Stimulated activated CD8-positive, alpha-beta memory T cell treated with anti-CD3 and anti-CD28 coated beads, Interleukin-12 subunit alpha, Interleukin-12 subunit beta, amount 100 ng/mL, for 4 hours (primary cell): ENCODE measurements around the gene DLST.

Experiments used
- DNase-seq: peaks from one replicate; pipeline ENCODE4 v3.0.0-alpha.2; 2020; ENCODE audit warnings: low read depth

The DLST gene

DNA sequence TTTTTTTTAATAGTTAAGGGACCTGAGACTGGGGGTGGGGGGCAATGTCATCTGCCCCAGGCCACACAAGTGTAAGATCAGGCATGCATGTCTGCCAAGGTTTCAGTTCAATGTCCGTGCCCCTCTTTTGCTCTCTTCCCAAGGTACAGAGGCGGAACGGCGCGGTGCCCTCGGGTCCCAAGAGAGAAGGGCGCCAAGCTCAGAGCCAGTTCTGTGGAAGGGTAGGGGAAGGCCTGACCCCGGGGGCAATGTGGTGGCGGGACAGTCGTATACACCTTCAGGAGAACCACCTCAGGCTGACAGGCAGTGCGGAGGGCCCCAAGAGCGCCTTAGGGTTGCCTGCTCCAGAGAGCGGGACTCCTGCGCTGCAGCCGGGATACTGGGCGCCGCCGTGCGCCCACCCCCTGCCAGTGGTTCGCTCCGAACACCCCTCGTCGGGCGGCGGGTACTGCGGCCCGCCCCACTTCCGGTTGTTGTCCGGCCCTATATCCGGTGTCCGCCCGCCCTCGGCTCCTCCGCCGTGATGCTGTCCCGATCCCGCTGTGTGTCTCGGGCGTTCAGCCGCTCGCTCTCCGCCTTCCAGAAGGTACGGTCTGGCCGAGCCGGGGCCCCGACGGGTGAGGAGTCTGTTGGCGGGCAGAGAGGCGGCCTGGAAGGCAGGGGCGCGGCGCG, at the start of gene DLST:
Gene DLST (plus strand): TSS at position 486 of the 672 bp plus-strand sequence. CDS start 38 bp downstream, at position 524.
- DNase-seq, result peak; percentile 77

DNA sequence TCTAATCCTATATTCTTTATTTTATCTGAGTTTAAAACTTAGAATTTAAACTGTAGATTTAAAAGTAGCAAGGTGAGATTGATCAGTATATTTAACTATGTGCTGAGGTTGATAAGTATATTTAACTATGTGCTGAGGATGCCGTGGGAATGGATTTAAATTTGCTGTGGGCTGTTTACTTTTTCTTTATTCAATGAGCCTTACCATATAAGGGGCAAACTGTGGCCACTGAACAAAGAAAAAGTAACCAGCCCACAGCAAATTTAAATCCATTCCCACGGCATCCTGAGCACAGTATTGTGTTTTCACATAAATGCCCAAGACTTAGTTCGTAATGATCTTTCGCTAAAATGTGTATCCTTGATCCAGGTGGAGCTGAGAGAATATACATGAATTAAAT, 48.9 kb upstream of the DLST start:
- DNase-seq, result no peak

DNA sequence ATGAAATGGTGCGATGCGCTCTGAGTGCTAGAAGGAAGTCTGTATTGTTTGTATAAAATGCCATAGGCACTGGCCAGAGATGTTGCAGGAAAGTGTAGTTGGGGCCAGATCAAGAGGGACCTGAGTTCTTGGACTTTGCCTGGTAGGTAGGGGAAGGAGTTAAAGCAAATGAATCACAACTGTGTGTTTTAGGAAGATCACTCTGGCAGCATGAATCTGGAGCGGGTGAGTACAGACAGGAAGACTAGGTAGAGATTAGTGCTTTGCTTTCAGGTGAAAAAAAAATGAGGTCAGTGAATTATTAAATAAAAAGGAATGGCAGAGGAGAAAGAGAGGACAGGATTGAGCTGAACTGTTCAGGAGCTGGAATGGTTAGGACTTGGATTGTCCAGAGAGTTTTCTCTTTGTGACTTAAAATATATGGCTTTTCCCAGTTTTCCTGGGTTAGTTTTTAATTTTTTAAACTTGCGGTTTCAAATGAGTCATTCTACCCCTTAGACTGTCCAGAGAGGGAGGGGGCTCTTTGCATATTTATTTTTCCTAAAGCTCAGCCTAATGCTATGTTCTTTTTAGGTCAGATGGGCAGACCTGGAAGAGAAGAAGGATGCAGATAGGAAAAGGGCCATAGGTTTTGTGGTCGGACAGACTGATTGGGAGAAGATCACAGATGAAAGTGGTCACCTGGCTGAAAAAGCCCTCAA, 46.9 kb upstream of the DLST start:
- no peak for DNase-seq

DNA sequence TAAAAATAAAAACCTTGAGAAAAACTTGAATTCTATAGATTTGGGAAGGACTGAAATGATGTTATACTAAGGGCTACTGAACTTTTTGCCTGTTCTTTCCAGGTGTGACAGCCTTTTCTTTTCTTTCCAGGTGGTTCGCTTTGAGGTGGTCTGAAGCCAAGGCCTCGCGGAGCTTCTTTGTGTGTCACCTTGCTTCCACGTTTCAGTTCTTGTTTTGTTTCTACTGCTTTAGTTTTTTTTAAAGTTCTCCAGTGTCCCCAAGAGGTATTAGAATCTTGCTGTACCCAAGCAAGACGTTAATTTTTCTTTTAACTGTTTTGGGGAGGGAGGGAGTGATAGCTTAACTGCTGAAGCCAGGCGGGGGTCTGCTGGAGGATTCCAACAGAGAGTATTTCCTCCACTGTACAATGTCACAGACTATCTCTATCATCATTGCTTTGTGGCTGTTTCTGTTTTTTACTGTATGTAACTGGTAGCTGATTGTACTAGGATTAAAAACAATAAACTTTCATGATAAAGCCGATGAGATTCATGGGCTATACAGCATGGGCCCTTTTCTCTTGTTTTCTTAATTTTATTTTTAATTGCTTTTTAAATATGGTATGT, 46.0 kb upstream of the DLST start:
- DNase-seq, result no peak

DNA sequence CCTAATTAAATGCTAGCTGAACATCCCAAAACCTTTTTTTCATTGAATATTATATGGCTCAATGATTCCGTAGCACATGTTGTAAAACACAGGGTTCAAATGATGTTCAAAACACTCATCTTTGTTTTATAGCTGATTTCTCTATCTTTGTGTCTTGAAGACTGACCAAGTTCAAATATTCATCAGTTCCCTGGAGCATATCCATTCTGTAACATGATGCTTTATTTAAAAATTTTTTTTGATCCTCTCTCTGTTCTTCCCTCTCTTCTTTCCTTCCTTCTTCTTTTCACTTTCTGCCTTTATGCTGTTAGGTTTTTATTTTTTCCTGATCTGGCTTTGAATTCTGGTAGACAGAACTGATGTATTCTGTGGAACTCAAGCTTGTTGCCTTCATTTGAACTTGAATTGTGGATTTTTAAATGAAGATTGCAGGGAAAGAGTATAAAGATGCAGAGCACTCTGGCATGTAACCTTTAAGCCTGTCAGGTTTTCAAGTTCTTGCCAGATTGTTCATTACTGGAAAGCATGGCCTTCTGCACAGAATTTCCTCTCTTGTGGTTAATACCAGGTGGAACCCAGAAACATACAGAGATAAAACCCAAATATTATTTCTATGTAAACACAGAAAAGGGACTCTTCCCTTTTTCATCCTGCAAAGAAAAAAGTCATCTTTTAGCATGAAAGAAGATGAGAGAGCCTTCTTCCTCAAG, 45.3 kb upstream of the DLST start:
- no peak for DNase-seq

DNA sequence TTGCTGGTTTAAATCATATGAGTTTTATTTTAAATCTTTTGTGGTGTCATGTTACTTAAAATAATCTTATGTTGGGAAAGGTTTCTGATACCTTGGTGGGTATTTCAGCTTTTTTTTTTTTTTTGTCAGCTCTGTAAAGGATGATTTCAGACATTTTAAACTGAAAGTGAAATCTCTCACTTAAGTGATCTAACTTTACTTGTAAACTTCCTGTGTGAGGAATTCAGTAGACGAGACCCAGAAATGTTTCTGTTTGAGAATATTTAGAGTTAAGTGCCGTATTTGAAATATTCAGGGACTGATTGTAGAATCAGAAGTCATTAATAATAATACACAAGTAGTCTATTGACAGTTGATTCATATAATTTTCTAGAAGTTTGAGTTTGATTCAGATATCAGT, 43.5 kb upstream of the DLST start:
- no peak for DNase-seq

DNA sequence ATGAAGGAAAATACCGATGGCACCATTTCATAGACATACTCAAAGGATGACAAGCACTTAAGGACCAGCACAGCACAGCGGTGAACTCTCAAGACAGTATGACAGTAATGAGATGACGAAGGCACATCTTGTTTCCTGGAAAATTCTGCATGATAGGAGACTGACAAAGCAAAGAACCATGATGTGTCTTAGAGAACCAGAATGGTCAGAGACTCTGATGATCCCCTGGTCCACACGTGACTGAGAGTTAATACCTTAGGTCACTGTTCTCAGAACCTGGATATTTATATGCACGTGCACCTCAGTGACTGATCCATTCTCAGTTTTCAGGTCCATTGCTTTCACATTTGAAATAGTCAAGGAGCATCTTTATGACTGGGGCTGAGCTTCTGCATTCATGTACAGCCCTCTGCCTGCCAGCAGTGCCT, 41.1 kb upstream of the DLST start:
- DNase-seq, result no peak

DNA sequence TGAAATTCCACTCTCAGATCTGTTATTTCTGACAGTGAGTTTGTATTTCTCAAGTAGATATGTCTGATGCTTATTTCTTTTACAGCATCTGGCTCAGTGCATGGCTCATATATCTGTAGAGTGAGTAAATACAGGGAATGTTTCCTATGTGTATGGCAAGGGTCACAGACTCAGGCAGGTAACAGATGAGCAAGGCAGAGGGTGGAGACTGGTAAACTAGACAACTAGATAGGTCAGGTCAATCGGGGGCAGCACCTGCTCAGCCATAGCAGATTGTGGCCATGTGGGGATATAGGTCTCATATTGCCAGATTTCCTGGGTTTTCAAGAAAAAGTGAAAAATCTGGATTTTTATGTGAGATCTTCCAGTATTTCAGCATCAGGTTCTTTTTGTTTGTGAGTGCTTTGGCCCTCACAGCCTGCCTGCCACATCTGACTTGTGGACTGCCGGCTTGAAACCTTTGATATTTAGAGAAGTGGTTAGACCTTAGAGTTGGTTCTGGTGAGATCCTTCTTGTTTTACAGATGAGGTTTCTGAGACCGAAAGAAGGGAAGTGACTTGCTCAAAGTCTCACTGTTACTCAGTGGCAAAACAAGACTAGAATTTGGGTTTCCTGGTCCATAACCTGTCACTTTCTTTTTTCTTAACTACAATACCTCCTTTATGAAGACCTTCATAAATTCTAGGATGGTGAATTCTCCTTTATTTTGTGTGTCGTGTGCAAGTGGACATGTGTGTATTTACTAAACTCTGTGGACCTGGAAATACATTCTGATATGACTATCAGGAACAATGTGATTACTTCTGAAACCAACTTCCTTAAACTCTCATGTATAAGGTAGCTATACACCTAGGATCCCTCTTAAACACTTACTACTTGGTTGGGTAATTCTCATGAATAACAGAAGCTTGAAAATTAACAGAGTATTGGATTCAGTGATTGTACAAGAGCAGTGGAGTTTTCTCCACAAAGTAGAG, 40.2 kb upstream of the DLST start:
- no peak for DNase-seq

DNA sequence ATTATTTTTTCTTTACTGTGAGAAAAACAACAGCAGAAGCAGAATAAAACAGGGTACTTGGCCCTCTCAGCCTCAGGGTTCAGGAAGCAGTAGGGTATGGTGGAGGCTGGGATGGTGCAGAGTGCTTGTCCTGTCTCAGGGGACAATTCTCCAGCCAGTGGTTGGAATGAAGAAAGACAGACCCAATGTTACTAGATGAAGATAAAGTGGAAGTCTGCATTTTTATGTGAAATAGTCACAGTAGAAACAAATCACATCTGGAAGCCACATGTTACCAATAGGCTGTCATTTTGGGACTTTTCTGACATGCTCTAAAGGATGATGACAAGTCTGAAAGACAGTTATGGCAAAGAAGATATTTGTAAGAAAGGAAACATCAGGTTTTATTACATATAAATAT, 38.1 kb upstream of the DLST start:
- no peak for DNase-seq

DNA sequence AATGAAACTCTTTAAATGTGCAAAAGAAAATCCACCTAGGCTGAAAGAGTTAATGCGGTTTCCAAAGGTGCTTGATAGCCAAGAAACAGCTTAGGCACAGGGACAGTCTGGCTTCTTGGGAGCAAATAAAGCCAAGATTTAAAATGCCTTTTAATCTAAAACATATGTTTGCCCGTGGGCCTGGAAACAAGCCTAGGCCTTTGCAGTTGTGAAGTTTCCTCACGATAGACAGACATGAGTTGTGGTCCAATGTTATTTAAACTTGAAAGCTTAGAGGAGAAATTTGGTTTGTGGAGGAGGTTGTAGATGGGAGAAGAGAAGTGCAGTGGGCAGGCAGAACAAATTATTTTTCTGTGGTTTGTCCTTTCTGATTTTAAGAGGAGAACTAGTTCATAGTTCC, 35.5 kb upstream of the DLST start:
- no peak for DNase-seq

DNA sequence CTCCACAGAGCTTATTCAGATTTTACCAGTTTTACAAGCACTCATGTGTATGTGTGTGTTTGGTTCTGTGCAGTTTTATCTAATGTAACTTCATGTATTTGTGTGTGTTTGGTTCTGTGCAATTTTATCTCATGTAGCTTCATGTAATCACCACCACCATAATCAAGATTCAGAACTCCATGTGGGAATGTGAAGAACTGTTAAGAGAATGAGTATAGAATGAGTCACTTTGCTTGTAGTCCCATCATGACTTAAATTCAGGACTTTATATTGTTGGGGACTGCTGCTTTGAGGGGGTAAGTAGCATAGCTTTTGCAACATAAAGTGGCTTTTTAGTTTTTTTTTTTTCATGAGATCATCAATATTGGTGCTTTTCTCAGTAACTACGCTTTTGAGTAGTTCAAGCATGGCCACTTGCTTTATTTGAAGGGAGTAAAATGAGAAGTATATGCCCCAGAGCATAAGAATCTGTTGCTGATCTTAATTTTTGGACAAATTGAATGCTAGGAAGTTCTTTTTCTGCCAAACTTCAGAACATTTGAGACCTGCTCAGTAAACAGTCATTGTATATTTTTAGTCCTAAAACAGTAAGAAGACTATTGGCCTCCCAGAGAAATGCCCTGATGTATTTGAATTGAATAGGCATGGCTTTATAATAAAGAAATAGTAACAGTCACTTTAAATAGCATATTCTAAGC, 34.6 kb upstream of the DLST start:
- DNase-seq, result no peak

DNA sequence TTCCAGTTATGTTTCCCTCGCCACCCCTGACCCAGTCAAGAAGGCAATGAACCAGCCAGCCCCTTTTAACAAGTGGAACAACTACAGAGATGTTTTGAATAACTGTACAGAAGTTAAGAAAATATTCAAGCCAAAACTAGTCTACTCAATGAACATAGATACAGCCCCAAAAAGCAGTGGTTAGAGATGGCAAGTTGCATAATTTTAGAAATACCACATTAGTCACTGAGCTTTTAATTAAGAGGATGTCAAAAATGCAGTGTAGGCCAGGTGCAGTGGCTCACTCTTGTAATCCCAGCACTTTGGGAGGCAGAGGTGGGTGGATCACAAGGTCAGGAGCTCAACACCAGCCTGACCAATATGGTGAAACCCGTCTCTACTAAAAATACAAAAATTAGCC, 32.9 kb upstream of the DLST start:
- no peak for DNase-seq

DNA sequence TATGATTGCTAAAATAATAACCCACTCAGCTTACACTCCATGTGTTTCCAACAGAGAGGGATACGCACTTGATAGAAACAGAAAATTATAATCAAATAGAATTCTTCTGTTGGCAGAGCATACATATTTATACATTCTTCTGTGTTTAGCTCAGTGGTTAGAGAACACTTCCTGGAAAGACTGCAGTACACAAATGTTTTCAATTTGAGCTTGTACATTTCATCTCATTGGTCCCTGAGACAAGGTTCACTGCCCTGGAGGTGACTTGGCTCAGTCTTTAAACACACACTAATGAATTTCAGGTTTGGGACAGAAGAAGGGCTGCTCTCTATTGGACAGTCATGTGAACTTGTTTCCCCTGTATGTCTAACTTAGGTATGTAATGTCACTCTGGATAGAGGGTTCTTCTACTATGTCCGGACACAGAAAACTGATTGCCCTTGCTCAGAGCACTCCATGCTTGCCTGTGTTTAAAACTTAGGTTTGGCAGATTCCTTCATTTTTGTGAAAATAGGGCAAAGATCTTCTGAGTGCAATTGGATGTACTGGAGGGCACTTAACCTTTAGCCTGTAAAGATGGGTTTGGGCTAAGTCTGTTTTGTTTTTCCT, 28.7 kb upstream of the DLST start:
- DNase-seq, result no peak

DNA sequence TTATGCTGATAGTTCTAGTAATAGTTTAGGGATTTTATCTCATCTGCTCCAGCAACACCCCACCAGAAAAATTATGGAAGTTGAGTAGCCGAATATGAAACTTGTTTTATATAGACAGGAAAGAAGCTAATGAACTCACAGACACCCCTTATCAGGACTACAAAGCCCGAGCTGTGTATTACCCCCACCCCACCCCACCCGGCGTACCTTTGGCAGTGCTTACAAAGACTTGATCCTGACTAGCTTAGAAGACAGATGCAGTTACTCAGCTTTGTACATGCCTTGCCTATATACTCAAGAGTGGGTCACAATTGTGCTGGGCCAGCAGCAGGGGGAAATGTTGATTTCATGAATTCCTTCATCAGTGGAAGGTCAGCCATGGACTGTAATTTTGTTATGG, 28.1 kb upstream of the DLST start:
- DNase-seq, result no peak

DNA sequence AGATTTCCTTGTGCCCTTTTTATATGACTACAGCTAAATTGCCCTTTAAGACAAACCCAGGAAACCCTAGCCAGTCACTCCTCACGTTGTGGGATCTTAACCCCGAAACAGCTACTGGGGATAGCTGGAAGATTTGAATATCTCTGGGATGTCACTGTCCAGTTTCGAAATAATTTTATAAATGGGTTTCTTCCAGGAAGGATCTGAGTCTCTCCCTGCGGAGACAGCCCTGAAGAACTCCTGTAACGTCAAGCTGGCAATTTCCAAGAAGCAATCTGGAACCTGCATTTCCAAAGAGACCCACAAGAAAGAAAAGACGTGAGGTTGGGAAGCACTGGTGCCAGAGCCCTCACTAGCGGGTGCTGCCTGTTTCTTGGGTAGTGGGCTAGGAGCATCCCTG, 26.7 kb upstream of the DLST start:
- no peak for DNase-seq

DNA sequence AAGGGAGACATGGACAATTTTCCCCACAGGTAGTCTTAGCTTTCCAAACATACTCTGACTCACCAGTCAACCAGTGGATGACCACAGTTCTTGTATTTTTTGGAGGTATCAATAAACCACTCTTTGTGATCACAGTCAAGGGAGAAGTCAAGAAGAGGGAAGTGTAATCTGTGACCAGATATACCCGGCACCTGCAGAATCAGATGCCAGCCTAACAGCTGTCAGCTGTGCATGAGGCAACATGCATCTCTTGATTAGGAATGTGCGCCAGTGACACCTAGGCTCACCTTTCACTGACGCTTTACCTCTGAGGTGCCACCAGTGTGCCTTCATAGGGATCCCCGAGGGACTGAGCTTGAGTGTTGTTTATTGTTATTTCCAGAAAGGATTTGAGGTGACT, 25.8 kb upstream of the DLST start:
- DNase-seq, result no peak

DNA sequence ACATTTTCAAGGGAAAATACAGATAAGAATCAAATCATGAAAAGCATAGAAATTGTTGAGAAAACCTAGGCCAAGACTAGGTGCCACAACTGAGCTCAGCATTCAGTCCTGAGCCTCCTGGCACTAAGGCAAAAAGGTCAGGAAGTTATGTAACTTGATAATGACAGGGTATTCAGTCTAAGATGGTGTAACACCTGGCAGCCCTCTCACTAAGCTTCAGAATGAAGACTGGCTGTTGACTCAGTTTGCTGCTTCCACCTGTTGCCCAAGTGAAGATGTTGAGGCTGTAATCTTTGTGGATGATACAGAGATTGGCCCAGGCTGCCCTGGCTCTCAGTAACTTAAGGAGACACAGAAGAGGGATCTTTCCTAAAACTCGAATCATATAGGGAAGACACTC, 25.4 kb upstream of the DLST start:
- DNase-seq, result no peak

DNA sequence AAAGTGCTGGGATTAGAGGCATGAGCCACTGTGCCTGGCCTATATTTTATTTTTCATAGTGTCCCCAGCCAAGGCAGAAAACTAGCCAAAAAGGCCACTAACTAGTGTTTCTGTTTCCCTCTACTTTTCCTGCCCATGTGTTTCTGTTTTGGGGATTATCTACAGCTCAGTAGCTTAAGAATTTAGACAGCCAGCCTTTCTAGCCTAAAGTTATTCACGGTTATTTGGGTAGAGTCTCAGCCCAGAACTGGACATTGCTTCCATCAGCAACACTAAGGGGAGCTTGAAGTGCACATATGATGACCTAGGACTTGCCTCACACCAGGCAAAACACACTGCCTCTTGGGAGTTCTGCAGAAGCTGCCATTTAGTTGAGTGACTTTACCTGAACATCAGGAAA, 23.7 kb upstream of the DLST start:
- no peak for DNase-seq

DNA sequence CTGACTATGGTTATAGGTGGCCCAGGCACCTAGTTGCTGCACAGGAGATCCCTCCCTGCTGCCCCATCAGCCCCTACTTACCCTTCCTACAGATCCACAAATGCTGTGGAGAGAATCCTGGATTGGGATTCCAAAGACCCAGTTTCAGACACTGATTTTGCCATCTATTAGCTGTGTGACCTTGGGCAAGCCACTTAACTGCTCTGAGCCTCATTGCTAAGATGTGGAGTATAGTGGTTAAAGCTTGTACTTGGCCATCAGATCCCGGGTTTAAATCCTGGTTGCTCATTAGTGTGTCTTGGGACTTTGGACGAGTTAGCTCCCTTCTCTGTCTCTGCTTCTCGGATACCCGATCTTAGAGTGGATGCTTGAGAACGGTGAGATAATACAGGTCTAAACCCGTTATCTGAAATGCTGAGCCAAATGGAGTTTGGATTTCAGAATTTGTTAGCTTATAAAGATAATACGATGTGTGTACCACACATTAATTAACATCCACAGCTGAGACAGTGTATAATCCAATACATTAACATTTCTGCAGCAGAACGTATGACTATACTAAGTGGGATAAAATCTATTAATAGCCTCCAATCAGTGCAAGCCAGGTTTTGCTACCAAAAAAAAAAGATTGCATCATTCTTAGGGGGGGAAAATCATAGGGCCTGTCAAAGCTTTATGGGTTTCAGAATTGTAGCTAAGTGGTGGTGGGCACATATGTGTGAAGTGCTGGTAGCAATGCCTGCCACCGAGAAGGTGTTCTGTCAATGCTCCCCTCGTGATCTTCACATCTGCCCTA, 21.8 kb upstream of the DLST start:
- no peak for DNase-seq
